ENCODE data around the gene LMO2. TPM values are rescaled to one million over a fixed set of nuclear protein-coding genes. Genes with fewer than 3 reads are reported as not detected.
A peak's percentile ranks its signal among the peaks of the same experiment; 100 is the strongest.
"Not testable (repeated sequence)": the region's sequence is repeated elsewhere in the genome, so short reads cannot be mapped to it uniquely, and the experiment has no call there.

The LMO2 gene
- total RNA-seq, 1 donor from 2014 or later, result not detected

- H3K27me3 Mint-ChIP-seq, result peaks cover 42% of the 10 kb centered on the region
- H3K4me3 Mint-ChIP-seq, result no peak overlapping the region
- intact Hi-C loops (cut with micrococcal nuclease), result loop anchor here (10.0 kb wide), 1 partner anchor 499 kb away; the partner anchor contains the start of gene ABTB2
- H3K27ac Mint-ChIP-seq, result no peak overlapping the region
- no peak for DNase-seq
- H3K4me1 Mint-ChIP-seq, result no peaks in the 10 kb centered on the region
- no peaks in the 10 kb centered on the region for H3K36me3 Mint-ChIP-seq (ENCODE audit: low read depth)
- no peaks in the 10 kb centered on the region for H3K9me3 Mint-ChIP-seq
Measured at GRCh38 chr11:33855500-33855899, 36.4 kb downstream of the LMO2 start.

- H3K4me3 Mint-ChIP-seq, result no peak overlapping the region
Measured at GRCh38 chr11:33848717-33849390, 43.0 kb downstream of the LMO2 start.

DNA sequence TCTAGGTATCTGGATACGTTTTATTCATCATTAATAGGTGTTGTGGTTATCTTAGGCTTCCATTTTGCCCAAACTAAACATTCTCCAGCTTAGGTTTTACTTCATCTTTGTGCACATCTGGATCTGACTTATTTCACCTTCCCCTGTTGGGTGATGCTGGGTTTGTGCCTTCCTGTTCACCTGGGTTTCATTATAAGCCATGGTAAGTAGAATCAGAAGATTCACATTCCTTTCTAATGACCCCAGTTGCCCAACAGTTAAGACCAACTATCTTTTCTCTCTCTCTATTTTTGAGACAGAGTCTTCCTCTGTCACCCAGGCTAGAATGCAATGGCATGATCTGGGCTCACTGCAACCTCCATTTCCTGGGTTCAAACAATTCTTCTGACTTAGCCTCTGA, 44.6 kb downstream of the LMO2 start:
- Mint-ChIP-seq H3K4me1 (no peaks in the 10 kb centered on the region), H3K27me3 (peaks cover 28% of the 10 kb centered on the region), H3K4me3 (no peak overlapping the region), H3K36me3 (ENCODE audit: low read depth) (no peaks in the 10 kb centered on the region), H3K9me3 (no peaks in the 10 kb centered on the region), H3K27ac (no peak overlapping the region)
- intact Hi-C loops (cut with micrococcal nuclease), result no loop called here
- no peak for DNase-seq

More at GRCh38 chr11:33848717-33849390, 43.0 kb downstream of the LMO2 start:
- no peaks in the 10 kb centered on the region for H3K4me1 Mint-ChIP-seq
- intact Hi-C loops (cut with micrococcal nuclease), result no loop called here
- DNase-seq, result no peak
- no peaks in the 10 kb centered on the region for H3K9me3 Mint-ChIP-seq
- H3K27ac Mint-ChIP-seq, result no peak overlapping the region
- H3K27me3 Mint-ChIP-seq, result peaks cover 33% of the 10 kb centered on the region
- H3K36me3 Mint-ChIP-seq (ENCODE audit: low read depth), result no peaks in the 10 kb centered on the region

- no peak overlapping the region for H3K4me3 Mint-ChIP-seq
- peaks cover 32% of the 10 kb centered on the region for H3K27me3 Mint-ChIP-seq
- no peak for DNase-seq
- no peak overlapping the region for H3K27ac Mint-ChIP-seq
- no peaks in the 10 kb centered on the region for H3K36me3 Mint-ChIP-seq (ENCODE audit: low read depth)
- intact Hi-C loops (cut with micrococcal nuclease), result no loop called here
- H3K9me3 Mint-ChIP-seq, result no peaks in the 10 kb centered on the region
- H3K4me1 Mint-ChIP-seq, result no peaks in the 10 kb centered on the region
Measured at GRCh38 chr11:33844236-33844635, 47.6 kb downstream of the LMO2 start.

DNA sequence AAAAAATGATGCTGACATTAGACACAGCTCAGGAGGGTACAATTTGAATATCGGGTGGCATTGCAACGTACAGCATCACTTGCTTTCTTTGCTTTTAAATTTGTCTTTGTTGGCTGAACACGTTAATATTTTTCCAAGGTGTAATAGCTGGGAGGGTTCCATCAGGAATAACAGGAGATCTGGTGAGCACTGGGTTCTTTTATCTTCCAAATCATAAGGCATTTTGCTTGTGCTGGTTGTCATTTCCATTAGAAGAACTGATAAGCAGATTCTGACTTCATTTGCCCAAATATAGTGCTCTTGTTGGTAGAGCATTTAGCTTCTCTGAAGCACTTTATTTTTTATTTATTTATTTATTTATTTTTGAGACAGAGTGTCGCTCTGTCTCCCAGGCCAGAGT, 48.9 kb downstream of the LMO2 start:
- intact Hi-C loops (cut with micrococcal nuclease), result no loop called here

GRCh38 chr11:33842236-33842915, 49.5 kb downstream of the LMO2 start:
- H3K4me3 Mint-ChIP-seq, result no peak overlapping the region
- H3K4me1 Mint-ChIP-seq, result no peaks in the 10 kb centered on the region
- H3K36me3 Mint-ChIP-seq (ENCODE audit: low read depth), result no peaks in the 10 kb centered on the region
- DNase-seq, result no peak
- intact Hi-C loops (cut with micrococcal nuclease), result no loop called here
- H3K9me3 Mint-ChIP-seq, result no peaks in the 10 kb centered on the region
- no peak overlapping the region for H3K27ac Mint-ChIP-seq
- H3K27me3 Mint-ChIP-seq, result peaks cover 32% of the 10 kb centered on the region

More for the DNA sequence above, 48.9 kb downstream of the LMO2 start:
- H3K27me3 Mint-ChIP-seq, result peaks cover 32% of the 10 kb centered on the region
- no peak overlapping the region for H3K4me3 Mint-ChIP-seq
- no peaks in the 10 kb centered on the region for H3K9me3 Mint-ChIP-seq
- H3K27ac Mint-ChIP-seq, result no peak overlapping the region
- no peak for DNase-seq
- H3K36me3 Mint-ChIP-seq (ENCODE audit: low read depth), result no peaks in the 10 kb centered on the region
- H3K4me1 Mint-ChIP-seq, result no peaks in the 10 kb centered on the region

DNA sequence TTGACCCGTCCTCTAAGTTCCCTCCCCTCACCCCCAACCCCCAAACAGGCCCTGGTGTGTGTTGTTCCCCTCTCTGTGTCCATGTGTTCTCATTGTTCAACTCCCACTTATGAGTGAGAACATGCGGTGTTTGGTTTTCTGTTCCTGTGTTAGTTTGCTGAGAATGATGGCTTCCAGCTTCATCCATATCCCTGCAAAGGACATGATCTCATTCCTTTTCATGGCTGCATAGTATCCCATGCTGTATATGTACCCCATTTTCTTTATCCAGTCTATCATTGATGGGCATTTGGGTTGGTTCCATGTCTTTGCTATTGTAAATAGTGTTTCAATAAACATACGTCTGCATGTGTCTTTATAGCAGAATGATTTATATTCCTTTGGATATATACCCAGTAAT, 53.6 kb downstream of the LMO2 start:
- H3K27ac Mint-ChIP-seq; H3K4me1 Mint-ChIP-seq; H3K36me3 Mint-ChIP-seq (ENCODE audit: low read depth); intact Hi-C loops (cut with micrococcal nuclease); H3K4me3 Mint-ChIP-seq; DNase-seq; H3K9me3 Mint-ChIP-seq: not testable (repeated sequence)
- peaks cover 23% of the 10 kb centered on the region for H3K27me3 Mint-ChIP-seq

DNA sequence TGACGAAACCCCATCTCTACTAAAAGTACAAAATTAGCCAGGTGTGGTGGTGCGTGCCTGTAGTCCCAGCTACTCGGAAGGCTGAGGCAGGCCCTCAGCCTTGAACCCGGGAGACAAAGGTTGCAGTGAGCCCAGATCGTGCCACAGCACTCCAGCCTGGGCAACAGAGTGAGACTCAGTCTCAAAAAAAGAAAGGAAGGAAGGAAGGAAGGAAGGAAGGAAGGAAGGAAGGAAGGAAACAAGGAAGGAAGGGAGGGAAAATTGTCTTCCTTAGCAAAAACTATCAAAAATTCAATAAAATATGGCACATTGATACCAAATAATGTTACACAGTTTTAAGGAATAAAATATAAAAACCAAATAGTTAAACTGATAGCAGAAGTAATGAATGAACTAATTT, 54.5 kb downstream of the LMO2 start:
- H3K9me3 Mint-ChIP-seq; H3K4me3 Mint-ChIP-seq; DNase-seq; H3K36me3 Mint-ChIP-seq (ENCODE audit: low read depth); H3K27ac Mint-ChIP-seq; H3K4me1 Mint-ChIP-seq; intact Hi-C loops (cut with micrococcal nuclease): not testable (repeated sequence)
- H3K27me3 Mint-ChIP-seq, result peaks cover 24% of the 10 kb centered on the region

DNA sequence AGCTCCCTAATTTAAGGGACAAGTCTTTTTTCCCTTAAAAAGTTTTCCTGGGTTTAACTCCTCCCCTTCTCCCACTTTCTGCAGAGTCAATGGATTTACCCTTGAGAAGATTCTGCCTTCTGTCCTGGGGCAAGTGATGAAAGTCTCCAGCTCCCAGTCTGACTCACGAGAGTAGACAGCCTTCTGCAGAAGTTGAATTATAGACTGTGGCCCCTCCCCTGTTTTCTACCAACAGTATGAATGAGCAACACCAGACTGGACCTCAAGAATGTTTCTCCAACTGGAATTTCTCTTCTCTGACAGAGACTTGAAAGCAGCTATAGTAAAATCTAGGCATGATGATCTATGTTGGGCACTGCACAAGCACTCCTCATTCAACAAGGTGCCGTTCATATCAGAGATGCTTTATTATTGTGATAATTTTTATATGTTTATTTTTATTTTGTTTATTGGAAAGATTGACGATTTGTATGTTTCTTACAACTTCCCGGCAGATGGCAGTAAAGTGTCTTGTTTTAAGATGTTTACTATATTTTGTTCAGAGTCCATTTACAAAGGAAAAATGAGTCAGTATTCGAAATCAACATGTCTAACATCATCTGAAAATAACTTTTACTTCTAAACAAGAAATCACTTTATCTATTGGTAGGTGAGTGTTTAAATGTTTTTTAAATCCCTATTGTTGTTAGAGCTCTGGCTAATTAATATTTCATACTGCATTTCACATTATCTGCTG, 56.6 kb downstream of the LMO2 start:
- H3K4me3 Mint-ChIP-seq, result no peak overlapping the region
- no peak for DNase-seq
- H3K36me3 Mint-ChIP-seq (ENCODE audit: low read depth), result no peaks in the 10 kb centered on the region
- H3K4me1 Mint-ChIP-seq, result no peaks in the 10 kb centered on the region
- peaks cover 29% of the 10 kb centered on the region for H3K27me3 Mint-ChIP-seq
- intact Hi-C loops (cut with micrococcal nuclease), result no loop called here
- H3K9me3 Mint-ChIP-seq, result no peaks in the 10 kb centered on the region
- no peak overlapping the region for H3K27ac Mint-ChIP-seq

GRCh38 chr11:33832676-33833075, 59.2 kb downstream of the LMO2 start:
- H3K9me3 Mint-ChIP-seq, result no peaks in the 10 kb centered on the region
- H3K4me3 Mint-ChIP-seq, result no peak overlapping the region
- peaks cover 32% of the 10 kb centered on the region for H3K27me3 Mint-ChIP-seq
- H3K4me1 Mint-ChIP-seq, result peaks cover 2% of the 10 kb centered on the region
- H3K36me3 Mint-ChIP-seq (ENCODE audit: low read depth), result no peaks in the 10 kb centered on the region
- H3K27ac Mint-ChIP-seq, result no peak overlapping the region
- no peak for DNase-seq
- intact Hi-C loops (cut with micrococcal nuclease), result no loop called here

GRCh38 chr11:33830903-33831648, 60.8 kb downstream of the LMO2 start:
- Mint-ChIP-seq H3K4me1 (peaks cover 2% of the 10 kb centered on the region), H3K27ac (no peak overlapping the region), H3K36me3 (ENCODE audit: low read depth) (no peaks in the 10 kb centered on the region), H3K9me3 (no peaks in the 10 kb centered on the region), H3K27me3 (peaks cover 45% of the 10 kb centered on the region), H3K4me3 (no peak overlapping the region)
- DNase-seq, result no peak
- intact Hi-C loops (cut with micrococcal nuclease), result no loop called here

DNA sequence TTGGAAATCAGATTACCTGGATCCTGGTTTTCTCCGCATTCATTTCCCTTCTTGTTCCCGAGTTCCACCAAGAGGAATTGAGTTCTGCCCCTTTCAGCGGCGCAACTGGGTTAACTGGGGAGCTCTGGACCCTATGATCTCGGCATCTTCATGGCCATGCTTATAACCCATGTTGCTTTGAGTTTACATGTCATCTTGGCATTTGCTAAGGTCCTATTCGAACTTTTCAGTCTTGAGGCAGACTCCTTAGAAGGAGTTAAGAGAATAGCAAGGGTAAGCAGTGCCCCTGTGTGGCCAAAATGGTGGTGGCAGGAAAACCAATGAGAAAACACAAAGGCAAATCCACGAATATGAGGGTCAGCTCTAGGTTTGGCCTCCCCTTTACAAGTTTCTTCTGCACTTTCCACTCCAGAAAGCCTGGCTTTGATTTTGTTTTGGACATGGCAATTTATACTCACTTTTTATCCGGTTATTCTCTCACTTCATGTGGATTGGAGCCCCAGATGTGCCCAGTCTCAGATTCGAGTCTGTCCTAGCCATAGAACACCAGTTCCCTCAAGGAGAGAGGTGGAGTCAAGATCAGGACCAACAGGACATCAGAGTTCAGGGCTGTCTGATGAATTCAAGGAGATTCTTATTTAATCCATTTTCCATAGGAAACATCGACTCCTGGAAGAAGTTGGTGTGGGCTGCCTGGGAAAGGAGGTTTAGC, 62.3 kb downstream of the LMO2 start:
- peaks cover 2% of the 10 kb centered on the region for H3K4me1 Mint-ChIP-seq
- intact Hi-C loops (cut with micrococcal nuclease), result loop anchor here (1.0 kb wide), 2 partner anchors 21 to 113 kb away; no protein-coding TSS in a partner anchor
- peak; percentile 86 for DNase-seq
- H3K27me3 Mint-ChIP-seq, result peaks cover 50% of the 10 kb centered on the region
- peak overlapping the region; percentile 75 for H3K4me3 Mint-ChIP-seq
- no peaks in the 10 kb centered on the region for H3K36me3 Mint-ChIP-seq (ENCODE audit: low read depth)
- no peak overlapping the region for H3K27ac Mint-ChIP-seq
- H3K9me3 Mint-ChIP-seq, result no peaks in the 10 kb centered on the region
